ENCODE data around the gene CA14.
"Not testable (repeated sequence)": the region's sequence is repeated elsewhere in the genome, so short reads cannot be mapped to it uniquely, and the experiment has no call there.

CA14 gene

DNA sequence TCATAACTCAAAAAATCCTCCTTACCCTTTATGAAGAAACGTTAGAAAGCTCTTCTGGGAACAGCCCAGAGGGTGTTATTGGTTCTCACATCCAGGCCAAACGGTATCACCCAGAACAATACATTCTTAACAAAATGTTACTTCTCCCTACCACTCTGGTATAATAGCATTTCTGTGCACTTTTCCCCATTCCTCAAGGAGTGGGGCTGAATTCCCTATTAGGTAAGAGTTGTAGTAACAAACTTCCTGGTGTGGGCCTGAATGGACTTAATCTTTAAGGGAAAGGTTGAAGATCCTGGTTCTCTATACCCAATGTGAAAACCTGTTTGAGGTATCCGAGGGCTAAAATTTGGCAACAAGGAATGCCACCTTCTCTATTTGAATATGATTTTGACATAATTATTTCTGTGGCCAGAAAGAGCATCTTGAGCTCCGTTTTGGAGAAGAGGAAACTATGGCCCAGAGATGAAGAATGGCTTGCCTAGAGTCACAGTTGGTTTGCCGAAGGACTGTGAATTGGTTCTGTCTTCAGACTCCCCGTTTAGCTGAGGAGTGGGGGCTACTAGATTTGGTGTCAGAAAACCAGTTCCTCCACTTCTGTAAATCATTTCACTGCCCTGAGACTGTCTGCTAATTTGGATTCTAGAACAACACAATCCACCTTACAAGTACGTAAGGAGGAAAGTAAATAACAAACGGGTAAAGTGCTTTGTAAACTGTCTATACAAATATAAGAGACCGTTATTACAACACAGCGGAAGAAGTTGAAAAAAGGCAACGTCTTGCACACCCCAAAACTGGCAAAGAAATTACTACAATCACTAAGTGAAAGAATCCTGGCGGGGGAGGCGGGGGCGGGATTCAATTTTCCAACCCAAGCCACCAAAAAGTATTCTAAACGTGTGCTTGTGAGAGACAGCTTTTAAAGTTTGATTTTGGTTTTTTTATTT, 23.9 kb upstream of the CA14 start:
- H3K4me1 Mint-ChIP-seq: peaks cover 18% of the 10 kb centered on the region
- H3K27me3 Mint-ChIP-seq: no peaks in the 10 kb centered on the region
- H3K9me3 Mint-ChIP-seq: no peaks in the 10 kb centered on the region
- no peak overlapping the region for H3K4me3 Mint-ChIP-seq
- peaks cover 2% of the 10 kb centered on the region for H3K36me3 Mint-ChIP-seq
- peak overlapping the region; percentile 95 for H3K27ac Mint-ChIP-seq

DNA sequence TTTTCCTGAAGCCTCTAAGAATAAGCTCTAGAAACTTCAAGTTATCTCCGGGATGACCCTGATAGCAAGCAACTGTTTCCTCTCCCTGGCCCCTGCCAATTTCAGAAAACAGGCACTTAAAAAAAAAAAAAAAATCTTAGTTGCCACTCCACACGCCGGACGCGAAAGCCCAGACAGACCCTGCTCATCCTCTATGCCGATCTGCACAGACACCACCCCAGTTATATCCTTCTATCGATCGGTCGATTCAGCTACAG, 23.3 kb upstream of the CA14 start:
- Mint-ChIP-seq H3K4me1 (peaks cover 18% of the 10 kb centered on the region), H3K27ac (peak overlapping the region; percentile 95)

DNA sequence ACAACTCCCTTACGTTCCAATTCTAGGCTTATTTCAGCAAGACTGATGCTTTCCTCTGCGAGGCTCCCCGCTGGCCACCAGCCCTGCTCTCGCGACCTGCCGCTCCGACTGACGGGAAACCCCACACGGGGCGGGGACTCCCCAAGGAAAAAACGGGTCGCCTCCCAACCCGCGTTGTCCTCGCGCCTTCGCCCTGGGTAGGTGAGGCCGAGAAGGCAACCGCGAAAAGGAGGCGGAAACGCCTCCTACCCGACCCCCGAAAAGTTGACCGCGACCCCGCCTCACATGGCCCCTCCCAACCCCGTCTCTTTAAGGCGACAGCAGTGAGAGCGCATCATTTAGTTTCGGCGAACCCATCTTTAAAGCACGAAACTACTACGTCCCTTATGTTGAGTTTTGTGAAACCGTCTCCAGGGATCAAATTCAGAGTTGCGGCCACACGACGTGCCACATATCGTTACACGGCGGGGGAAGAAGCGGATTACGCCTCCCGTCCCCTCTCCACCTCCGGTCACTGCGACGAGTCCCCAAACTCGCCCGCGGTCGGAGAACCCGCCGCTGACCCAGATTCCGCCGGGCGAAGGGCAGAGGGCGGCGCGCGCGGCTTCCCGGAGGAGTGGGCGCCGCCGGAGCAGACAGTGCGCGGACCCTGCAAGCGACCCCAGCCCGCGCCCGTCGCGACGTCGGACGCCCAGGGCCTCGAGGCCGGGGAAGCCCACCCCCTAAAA, 22.8 kb upstream of the CA14 start:
- Mint-ChIP-seq H3K27ac (peak overlapping the region; percentile 95), H3K4me3 (no peak overlapping the region), H3K27me3 (no peaks in the 10 kb centered on the region), H3K9me3 (no peaks in the 10 kb centered on the region), H3K36me3 (peaks cover 2% of the 10 kb centered on the region), H3K4me1 (peaks cover 18% of the 10 kb centered on the region)

More for the DNA sequence above, 23.3 kb upstream of the CA14 start:
- Mint-ChIP-seq H3K27me3 (no peaks in the 10 kb centered on the region), H3K36me3 (peaks cover 2% of the 10 kb centered on the region), H3K4me3 (no peak overlapping the region), H3K9me3 (no peaks in the 10 kb centered on the region)

- Mint-ChIP-seq H3K4me3 (no peak overlapping the region), H3K27ac (no peak overlapping the region), H3K9me3 (no peaks in the 10 kb centered on the region), H3K36me3 (peaks cover 1% of the 10 kb centered on the region), H3K4me1 (peaks cover 18% of the 10 kb centered on the region), H3K27me3 (no peaks in the 10 kb centered on the region)
These were observed 22.2 kb upstream of the CA14 start for GRCh38 chr1:150235294-150235851.

GRCh38 chr1:150235852-150236613, 21.5 kb upstream of the CA14 start, which contains the start of gene ANP32E:
Gene ANP32E (minus strand): TSS chr1:150236112. CDS start chr1:150235786, 326 bp downstream.
- Mint-ChIP-seq H3K4me1 (peaks cover 18% of the 10 kb centered on the region), H3K4me3 (no peak within 1 kb of the TSS), H3K27me3 (no peaks in the 10 kb centered on the region), H3K27ac (peak within 1 kb of the TSS; percentile 95), H3K36me3 (no peaks in the 10 kb centered on the region), H3K9me3 (no peaks in the 10 kb centered on the region)

GRCh38 chr1:150236614-150237100, 20.9 kb upstream of the CA14 start:
- no peaks in the 10 kb centered on the region for H3K36me3 Mint-ChIP-seq
- no peak overlapping the region for H3K4me3 Mint-ChIP-seq
- H3K27ac Mint-ChIP-seq: peak overlapping the region; percentile 48
- H3K4me1 Mint-ChIP-seq: peaks cover 18% of the 10 kb centered on the region
- no peaks in the 10 kb centered on the region for H3K9me3 Mint-ChIP-seq
- H3K27me3 Mint-ChIP-seq: no peaks in the 10 kb centered on the region

GRCh38 chr1:150237176-150237575, 20.4 kb upstream of the CA14 start:
- H3K36me3 Mint-ChIP-seq, H3K9me3 Mint-ChIP-seq, H3K4me3 Mint-ChIP-seq, H3K27me3 Mint-ChIP-seq: not testable (repeated sequence)
- peak overlapping the region; percentile 48 for H3K27ac Mint-ChIP-seq
- H3K4me1 Mint-ChIP-seq: peaks cover 18% of the 10 kb centered on the region

- Mint-ChIP-seq H3K4me3 (peak overlapping the region; percentile 19), H3K36me3 (no peaks in the 10 kb centered on the region), H3K9me3 (no peaks in the 10 kb centered on the region), H3K27ac (no peak overlapping the region), H3K27me3 (no peaks in the 10 kb centered on the region), H3K4me1 (peaks cover 18% of the 10 kb centered on the region)
These were observed 19.8 kb upstream of the CA14 start for GRCh38 chr1:150237746-150238145.

DNA sequence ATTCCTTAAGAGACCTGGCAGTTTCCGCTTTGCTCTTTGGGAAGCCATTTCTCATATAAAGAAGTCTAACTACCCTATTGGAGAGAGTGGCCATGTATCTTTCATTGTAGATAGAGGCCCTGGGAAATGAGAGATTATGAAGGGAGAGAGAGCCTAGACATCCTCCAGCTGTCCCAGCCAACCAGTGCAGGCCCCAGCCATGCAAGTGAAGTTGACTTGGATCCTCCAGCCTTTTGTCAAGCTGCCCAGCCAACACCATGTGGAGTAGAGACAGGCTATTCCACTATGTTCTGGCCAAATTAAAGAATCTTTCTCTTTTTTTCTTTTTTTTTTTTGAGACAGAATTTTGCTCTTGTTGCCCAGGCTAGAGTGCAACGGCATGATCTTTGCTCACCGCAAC, 14.6 kb upstream of the CA14 start:
- Mint-ChIP-seq H3K9me3 (no peaks in the 10 kb centered on the region), H3K4me1 (no peaks in the 10 kb centered on the region), H3K4me3 (no peak overlapping the region), H3K27ac (no peak overlapping the region), H3K27me3 (no peaks in the 10 kb centered on the region), H3K36me3 (no peaks in the 10 kb centered on the region)

GRCh38 chr1:150249936-150250335, 7.6 kb upstream of the CA14 start:
- Mint-ChIP-seq H3K4me3 (no peak overlapping the region), H3K4me1 (no peaks in the 10 kb centered on the region), H3K27ac (no peak overlapping the region), H3K27me3 (peaks cover 3% of the 10 kb centered on the region), H3K9me3 (no peaks in the 10 kb centered on the region), H3K36me3 (no peaks in the 10 kb centered on the region)

DNA sequence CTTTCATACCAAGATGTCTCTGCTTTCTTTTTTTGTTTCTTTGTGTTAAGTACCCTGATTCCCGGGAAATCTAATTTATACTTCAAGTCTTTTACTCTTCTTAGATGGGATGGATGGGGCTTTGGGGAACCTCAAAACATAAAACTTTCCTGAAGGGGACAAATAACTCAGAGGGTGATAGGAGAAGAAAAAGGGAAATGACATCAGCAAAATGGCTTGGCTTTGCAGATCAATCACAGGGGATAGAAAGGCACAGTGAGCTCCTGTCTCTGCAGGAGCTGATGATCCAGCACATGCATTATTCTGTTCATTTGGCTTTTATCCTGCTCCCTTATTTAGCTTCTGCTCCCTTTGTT, 1.4 kb upstream of the CA14 start:
- H3K27me3 Mint-ChIP-seq: peaks cover 13% of the 10 kb centered on the region
- no peak overlapping the region for H3K27ac Mint-ChIP-seq
- no peaks in the 10 kb centered on the region for H3K9me3 Mint-ChIP-seq
- H3K4me1 Mint-ChIP-seq: peaks cover 16% of the 10 kb centered on the region
- no peaks in the 10 kb centered on the region for H3K36me3 Mint-ChIP-seq
- peak overlapping the region; percentile 80 for H3K4me3 Mint-ChIP-seq

- Mint-ChIP-seq H3K9me3 (no peaks in the 10 kb centered on the region), H3K27ac (no peak overlapping the region), H3K27me3 (peaks cover 13% of the 10 kb centered on the region), H3K36me3 (no peaks in the 10 kb centered on the region), H3K4me3 (peak overlapping the region; percentile 7), H3K4me1 (peaks cover 16% of the 10 kb centered on the region)
These were observed 826 bp upstream of the CA14 start for GRCh38 chr1:150256554-150257341.

- Mint-ChIP-seq H3K27me3 (peaks cover 10% of the 10 kb centered on the region), H3K27ac (no peak overlapping the region), H3K36me3 (no peaks in the 10 kb centered on the region), H3K9me3 (no peaks in the 10 kb centered on the region), H3K4me3 (no peak overlapping the region), H3K4me1 (peaks cover 16% of the 10 kb centered on the region)
These were observed 1.6 kb downstream of the CA14 start for GRCh38 chr1:150259217-150259616.

DNA sequence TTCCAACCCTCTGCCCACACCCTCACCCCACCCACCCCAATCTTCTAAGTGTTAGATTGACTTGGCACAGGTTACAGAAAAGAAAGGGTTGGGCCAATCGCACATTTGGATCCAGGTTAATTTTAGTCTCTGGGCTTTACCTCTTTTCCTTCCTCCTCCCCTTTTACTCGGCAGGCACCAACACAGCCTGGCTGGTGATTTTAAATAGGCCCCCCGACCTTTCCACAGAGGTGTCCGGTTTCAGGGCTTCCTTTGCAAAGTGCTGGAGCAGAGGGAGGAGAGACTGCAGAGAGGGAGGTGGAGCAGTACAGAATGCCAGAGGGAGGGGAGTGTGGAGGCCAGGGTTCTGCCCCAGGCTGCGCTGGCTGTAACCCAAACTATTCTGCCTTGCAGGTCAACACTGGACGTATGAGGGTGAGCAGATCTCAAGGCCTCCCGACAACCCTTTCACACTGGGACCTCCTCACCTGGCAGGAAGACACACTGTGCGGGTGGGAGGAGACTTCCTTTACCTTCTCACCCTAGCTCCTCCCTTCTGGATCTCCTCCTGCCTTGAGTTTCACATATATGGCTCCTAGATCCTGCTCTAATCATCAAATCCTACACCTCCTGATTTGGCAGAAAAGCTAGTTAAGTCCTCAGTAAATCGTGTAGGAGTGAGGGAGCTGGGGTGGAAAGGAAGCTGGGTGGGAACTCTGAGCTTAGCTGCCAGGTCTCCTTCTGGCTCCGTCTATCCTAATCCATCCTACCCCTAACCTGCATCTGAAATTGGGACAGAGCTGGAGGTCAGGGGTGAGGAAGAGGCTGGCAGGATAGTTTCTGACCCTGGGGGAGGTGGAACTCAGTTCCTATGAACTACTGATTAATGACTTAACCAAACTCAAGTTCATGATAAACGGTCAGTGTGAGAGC, 2.4 kb downstream of the CA14 start:
- H3K27ac Mint-ChIP-seq: no peak overlapping the region
- H3K4me1 Mint-ChIP-seq: peaks cover 16% of the 10 kb centered on the region
- no peaks in the 10 kb centered on the region for H3K9me3 Mint-ChIP-seq
- H3K27me3 Mint-ChIP-seq: peaks cover 10% of the 10 kb centered on the region
- H3K36me3 Mint-ChIP-seq: no peaks in the 10 kb centered on the region
- H3K4me3 Mint-ChIP-seq: no peak overlapping the region
